Left lung (tissue), 10 donors: Measurements from ENCODE around the gene CFAP221. TPM values are rescaled to one million over a fixed set of nuclear protein-coding genes. Genes with fewer than 3 reads are reported as not detected.

Source experiments
- ATAC-seq: fragments of 200-7000 bp; cut with Tn5 transposase; one replicate; pipeline ENCODE4 v1.9.1; 2020; ENCODE audit warnings: moderate library complexity
- DNase-seq, 4 donors: peaks; one replicate each; pipeline ENCODE4 v3.0.0-alpha.2; 2013 to 2020
- H3K27ac ChIP-seq, 2 donors: fragments of 200-600 bp; sonication (generic) in 1 of 2; one replicate each; pipeline versions ENCODE4 v1.5.0 to v1.8.0; 2020 to 2021
- H3K27me3 ChIP-seq, 2 donors: fragments of 200-600 bp; sonication (generic) in 1 of 2; one replicate each; pipeline versions ENCODE4 v1.5.0 to v1.8.0; 2020 to 2021
- H3K36me3 ChIP-seq, 2 donors: fragments of 200-600 bp; sonication (generic) in 1 of 2; one replicate each; pipeline versions ENCODE4 v1.5.0 to v1.8.0; 2020 to 2021
- H3K4me1 ChIP-seq, 2 donors: fragments of 200-600 bp; one replicate each; pipeline ENCODE4 v1.8.0; 2021
- H3K4me3 ChIP-seq, 2 donors: fragments of 200-600 bp; sonication (generic) in 1 of 2; one replicate each; pipeline versions ENCODE4 v1.5.0 to v1.8.0; 2020 to 2021; ENCODE audit warnings: mild to moderate bottlenecking in 1 of 2
- H3K9me3 ChIP-seq, 2 donors: fragments of 200-600 bp; sonication (generic) in 1 of 2; one replicate each; pipeline versions ENCODE4 v1.5.0 to v1.8.0; 2020 to 2021
- intact Hi-C, 2 donors: fragments of 100-400 bp; cut with DNase I; formaldehyde crosslinking; loops; one replicate each; pipeline versions ENCODE4 v1.11.2 to v1.14.2; 2022
- polyA plus RNA-seq, 6 donors: library from polyadenylated mRNA; unstranded; fragments of 120-200 nt; gene quantifications; one replicate each; pipeline ENCODE4 v1.2.1, GENCODE V29; 2013; ENCODE audit not compliant: insufficient read length in 6 of 6
- total RNA-seq, 2 donors: library from RNA; stranded (reverse); fragmentation: NEBNext Ultra II Directional; extraction: Animal tissue kit (Norgen Biotek cat#: 25700); gene quantifications; one replicate each; pipeline ENCODE4 v1.2.1, GENCODE V29; 2021
- TF ChIP-seq, protein P1 (sequence below), 2 donors: fragments of 200-600 bp; sonication (generic) in 1 of 2; IDR thresholded peaks; one replicate each; pipeline versions ENCODE4 v1.5.0 to v1.8.0; 2021; ENCODE audit warnings: antibody characterized with exemption in 2 of 2
- donor health status: DM: no; HTN: yes; CAD: no.
- donor health status: DM: no; HTN: no; CAD: no.

CFAP221 gene
- total and polyA plus RNA-seq, 8 donors = 10.6 to 20.8 (median 16.7) TPM

- Histone ChIP-seq H3K36me3 (peaks cover 0 to 12% of the 10 kb centered on the region in 2 donors), H3K27ac (no peak overlapping the region), H3K4me3 (no peak overlapping the region), H3K27me3 (no peaks in the 10 kb centered on the region), H3K4me1 (peaks cover 8 to 14% of the 10 kb centered on the region in 2 donors), H3K9me3 (no peaks in the 10 kb centered on the region)
- ATAC-seq = no peak
- intact Hi-C loops = no loop called here
- TF ChIP-seq, protein P1, sequence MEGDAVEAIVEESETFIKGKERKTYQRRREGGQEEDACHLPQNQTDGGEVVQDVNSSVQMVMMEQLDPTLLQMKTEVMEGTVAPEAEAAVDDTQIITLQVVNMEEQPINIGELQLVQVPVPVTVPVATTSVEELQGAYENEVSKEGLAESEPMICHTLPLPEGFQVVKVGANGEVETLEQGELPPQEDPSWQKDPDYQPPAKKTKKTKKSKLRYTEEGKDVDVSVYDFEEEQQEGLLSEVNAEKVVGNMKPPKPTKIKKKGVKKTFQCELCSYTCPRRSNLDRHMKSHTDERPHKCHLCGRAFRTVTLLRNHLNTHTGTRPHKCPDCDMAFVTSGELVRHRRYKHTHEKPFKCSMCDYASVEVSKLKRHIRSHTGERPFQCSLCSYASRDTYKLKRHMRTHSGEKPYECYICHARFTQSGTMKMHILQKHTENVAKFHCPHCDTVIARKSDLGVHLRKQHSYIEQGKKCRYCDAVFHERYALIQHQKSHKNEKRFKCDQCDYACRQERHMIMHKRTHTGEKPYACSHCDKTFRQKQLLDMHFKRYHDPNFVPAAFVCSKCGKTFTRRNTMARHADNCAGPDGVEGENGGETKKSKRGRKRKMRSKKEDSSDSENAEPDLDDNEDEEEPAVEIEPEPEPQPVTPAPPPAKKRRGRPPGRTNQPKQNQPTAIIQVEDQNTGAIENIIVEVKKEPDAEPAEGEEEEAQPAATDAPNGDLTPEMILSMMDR (IDR thresholded peaks at IDR 0.05) = no peak
- no peak for DNase-seq
These were observed 137.1 kb downstream of the CFAP221 start for GRCh38 chr2:119681203-119681867.

- TF ChIP-seq, protein P1 (IDR thresholded peaks at IDR 0.05) = no peak
- H3K4me1 ChIP-seq = peaks cover 8 to 14% of the 10 kb centered on the region in 2 donors
- ATAC-seq = no peak
- H3K27me3 ChIP-seq = no peaks in the 10 kb centered on the region
- intact Hi-C loops = no loop called here
- H3K36me3 ChIP-seq = peaks cover 0 to 12% of the 10 kb centered on the region in 2 donors
- no peaks in the 10 kb centered on the region for H3K9me3 ChIP-seq
- DNase-seq = no peak
- no peak overlapping the region for H3K4me3 ChIP-seq
- no peak overlapping the region for H3K27ac ChIP-seq
These were observed 137.6 kb downstream of the CFAP221 start for GRCh38 chr2:119681868-119682220.

DNA sequence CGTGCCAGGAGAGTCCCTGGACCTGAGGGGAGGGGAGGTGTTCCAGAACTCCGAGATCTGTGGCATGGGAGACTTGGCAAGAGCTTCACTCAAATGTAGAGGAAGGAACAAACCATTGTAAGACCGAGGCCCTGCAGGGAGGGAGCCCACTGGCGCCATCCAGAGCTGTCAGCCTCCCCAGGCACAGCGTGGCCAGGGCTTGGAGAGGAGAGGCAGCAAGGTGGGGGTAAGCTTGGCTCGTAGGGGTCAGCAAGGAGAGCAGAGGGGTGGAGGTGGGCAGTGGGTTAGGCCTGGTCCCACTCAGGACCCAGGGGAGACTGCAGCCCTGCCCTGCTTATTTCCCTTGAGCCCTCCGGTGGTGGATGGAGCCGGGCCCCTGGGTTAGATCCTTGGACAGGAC lies 138.3 kb downstream of the CFAP221 start:
- H3K4me1 ChIP-seq = peaks cover 8 to 14% of the 10 kb centered on the region in 2 donors
- peaks cover 0 to 17% of the 10 kb centered on the region in 2 donors for H3K36me3 ChIP-seq
- ATAC-seq = no peak
- H3K9me3 ChIP-seq = no peaks in the 10 kb centered on the region
- H3K27ac ChIP-seq = no peak overlapping the region
- intact Hi-C loops = no loop called here
- DNase-seq = no peak
- no peak overlapping the region for H3K4me3 ChIP-seq
- TF ChIP-seq, protein P1 (IDR thresholded peaks at IDR 0.05) = no peak
- H3K27me3 ChIP-seq = no peaks in the 10 kb centered on the region

DNA sequence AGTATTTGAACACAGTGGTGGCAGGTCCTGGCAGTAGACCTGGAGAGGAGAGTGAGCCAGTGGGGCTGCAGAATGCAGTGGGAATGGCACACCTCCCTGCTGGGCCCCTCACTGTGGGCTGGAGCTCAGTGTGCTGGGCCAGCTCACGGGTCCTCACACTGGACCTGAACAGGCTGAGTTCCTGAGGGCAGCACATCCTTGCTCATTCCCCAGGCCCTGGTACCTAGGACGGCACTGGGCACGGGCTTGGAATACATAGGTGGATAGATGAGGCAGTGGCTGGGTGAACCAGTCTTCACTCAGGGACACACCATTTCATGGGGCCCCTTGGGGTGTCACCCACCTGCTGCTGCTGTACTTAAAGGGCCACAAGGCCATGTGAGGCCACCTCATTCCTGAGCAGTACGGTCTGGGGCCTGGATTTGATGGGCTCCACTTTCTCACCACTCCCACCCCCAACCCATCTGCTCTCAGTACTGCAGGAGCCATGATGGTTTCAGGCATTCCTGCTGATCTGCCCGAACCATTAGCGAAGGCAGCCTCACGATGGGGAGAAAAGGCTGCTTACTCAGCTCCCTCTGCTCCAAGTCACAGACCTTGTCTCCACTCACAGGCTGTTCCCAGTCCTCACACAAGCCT lies 138.9 kb downstream of the CFAP221 start:
- H3K9me3 ChIP-seq = no peaks in the 10 kb centered on the region
- H3K4me3 ChIP-seq = no peak overlapping the region
- intact Hi-C loops = no loop called here
- no peak overlapping the region for H3K27ac ChIP-seq
- peaks cover 0 to 17% of the 10 kb centered on the region in 2 donors for H3K36me3 ChIP-seq
- TF ChIP-seq, protein P1 (IDR thresholded peaks at IDR 0.05) = no peak
- peaks cover 8 to 14% of the 10 kb centered on the region in 2 donors for H3K4me1 ChIP-seq
- ATAC-seq (no peak), DNase-seq (peak in 1 of 4 donors; percentile 13)
- no peaks in the 10 kb centered on the region for H3K27me3 ChIP-seq

DNA sequence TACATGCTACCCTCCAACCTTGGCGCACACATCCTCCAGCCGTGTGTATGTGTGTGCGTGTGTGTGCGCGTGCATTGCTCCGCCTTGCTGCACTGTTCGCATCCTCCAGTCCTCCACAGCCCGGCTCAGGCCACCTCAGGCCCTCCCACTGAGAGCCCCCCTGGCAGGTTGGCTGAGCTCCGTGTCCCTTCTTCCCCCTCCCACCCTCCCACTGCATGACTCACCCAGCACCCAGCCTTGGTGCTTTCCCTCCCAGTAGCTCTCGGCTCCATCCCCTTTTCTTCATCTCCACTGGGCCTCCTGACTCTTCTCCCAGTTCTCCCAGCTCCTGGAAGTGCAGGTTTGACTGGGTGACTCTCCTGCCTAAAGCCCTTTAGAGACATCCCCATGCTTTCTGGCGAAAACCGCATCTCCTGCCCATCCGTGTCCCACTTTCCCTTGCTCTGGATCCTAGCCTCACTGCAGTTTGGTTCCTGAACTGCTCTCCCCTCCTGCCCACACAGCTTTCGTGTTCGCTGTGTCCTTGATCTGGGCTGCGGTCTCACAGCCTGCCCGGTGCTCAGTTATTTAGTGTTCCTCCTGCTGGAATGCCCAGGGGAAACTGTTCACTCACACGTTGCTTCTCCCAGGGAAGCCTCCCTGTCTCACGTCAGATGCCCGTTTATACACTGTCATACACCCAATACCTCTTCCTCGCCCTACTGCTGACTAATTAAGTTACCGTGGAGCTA lies 139.6 kb downstream of the CFAP221 start:
- no peak overlapping the region for H3K27ac ChIP-seq
- no peaks in the 10 kb centered on the region for H3K9me3 ChIP-seq
- no peak for ATAC-seq
- peak in 1 of 4 donors; percentile 9 for DNase-seq
- H3K4me1 ChIP-seq = peaks cover 8 to 14% of the 10 kb centered on the region in 2 donors
- H3K4me3 ChIP-seq = no peak overlapping the region
- intact Hi-C loops = no loop called here
- TF ChIP-seq, protein P1 (IDR thresholded peaks at IDR 0.05) = no peak
- no peaks in the 10 kb centered on the region for H3K27me3 ChIP-seq
- peaks cover 0 to 24% of the 10 kb centered on the region in 2 donors for H3K36me3 ChIP-seq
